Gastroesophageal sphincter (tissue), 3 donors: Measurements from ENCODE around the gene HSD17B1.

ENCODE experiments used
- POLR2A ChIP-seq, 2 donors: fragments of 450-650 bp; IDR thresholded peaks; one replicate each; pipeline ENCODE4 v1.6.1; 2017; ENCODE audit warnings: antibody characterized with exemption in 2 of 2, mild to moderate bottlenecking in 2 of 2, moderate library complexity in 1 of 2
- TF ChIP-seq, protein P1 (sequence below), 4 experiments: fragments of 200-600 bp in 2 of 4; fragments of 450-650 bp in 2 of 4; sonication (generic) in 1 of 4; IDR thresholded peaks; one replicate each; pipeline ENCODE4 v1.5.1; 2017 to 2019; ENCODE audit warnings: antibody characterized with exemption in 4 of 4, mild to moderate bottlenecking in 2 of 4, moderate library complexity in 2 of 4

DNA sequence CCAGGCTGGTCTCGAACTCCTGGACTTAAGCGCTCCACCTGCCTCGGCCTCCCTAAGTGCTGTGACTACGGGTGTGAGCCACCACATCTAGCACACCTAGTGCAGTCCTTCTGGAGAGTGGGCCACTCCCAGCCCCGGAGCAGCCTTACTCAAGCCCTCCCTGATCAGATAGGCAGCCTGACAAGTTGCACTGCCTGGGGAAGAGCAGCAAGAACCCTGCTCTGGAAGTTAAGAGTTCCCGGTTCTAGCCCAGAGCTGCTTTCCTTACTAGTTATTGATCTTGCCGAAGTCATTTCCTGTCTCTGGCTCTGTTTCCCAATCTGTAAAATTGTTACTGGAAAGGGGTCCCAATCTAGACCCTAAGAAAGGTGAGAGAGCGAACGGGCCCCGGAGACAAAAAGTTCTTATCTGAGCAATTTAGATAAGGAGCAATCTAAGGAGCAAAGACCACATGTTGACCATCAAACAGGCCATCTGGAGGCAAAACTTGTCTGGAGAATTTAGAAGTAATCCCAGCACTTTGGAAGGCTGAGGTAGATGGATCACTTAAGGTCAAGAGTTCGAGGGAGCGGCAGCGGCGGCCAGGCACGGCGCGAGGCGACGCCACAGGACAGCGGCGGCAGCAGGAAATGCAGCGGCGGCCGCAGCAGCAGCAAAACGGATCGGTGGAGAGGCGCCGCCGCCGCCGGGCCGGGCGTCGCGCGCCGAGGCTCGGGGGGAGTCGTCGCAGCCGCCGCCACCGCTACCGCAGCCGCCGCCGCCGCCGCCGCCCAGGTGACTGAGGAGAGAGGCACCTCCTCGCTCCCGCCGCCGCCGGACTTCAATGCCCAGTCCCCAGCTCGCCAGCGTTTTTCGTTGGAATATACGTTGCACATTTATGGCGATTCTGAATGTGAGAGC is 21.0 kb upstream of the HSD17B1 start:
- TF ChIP-seq POLR2A (IDR thresholded peaks at IDR 0.05): peak; percentile 35 to 49
- TF ChIP-seq, protein P1, sequence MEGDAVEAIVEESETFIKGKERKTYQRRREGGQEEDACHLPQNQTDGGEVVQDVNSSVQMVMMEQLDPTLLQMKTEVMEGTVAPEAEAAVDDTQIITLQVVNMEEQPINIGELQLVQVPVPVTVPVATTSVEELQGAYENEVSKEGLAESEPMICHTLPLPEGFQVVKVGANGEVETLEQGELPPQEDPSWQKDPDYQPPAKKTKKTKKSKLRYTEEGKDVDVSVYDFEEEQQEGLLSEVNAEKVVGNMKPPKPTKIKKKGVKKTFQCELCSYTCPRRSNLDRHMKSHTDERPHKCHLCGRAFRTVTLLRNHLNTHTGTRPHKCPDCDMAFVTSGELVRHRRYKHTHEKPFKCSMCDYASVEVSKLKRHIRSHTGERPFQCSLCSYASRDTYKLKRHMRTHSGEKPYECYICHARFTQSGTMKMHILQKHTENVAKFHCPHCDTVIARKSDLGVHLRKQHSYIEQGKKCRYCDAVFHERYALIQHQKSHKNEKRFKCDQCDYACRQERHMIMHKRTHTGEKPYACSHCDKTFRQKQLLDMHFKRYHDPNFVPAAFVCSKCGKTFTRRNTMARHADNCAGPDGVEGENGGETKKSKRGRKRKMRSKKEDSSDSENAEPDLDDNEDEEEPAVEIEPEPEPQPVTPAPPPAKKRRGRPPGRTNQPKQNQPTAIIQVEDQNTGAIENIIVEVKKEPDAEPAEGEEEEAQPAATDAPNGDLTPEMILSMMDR (IDR thresholded peaks at IDR 0.05): peak in 3 of 4 experiments; percentile 64 to 84 (median 79)
